ENCODE results near the gene EDNRB.
"Not testable (repeated sequence)": the region's sequence is repeated elsewhere in the genome, so short reads cannot be mapped to it uniquely, and the experiment has no call there.

EDNRB gene

DNA sequence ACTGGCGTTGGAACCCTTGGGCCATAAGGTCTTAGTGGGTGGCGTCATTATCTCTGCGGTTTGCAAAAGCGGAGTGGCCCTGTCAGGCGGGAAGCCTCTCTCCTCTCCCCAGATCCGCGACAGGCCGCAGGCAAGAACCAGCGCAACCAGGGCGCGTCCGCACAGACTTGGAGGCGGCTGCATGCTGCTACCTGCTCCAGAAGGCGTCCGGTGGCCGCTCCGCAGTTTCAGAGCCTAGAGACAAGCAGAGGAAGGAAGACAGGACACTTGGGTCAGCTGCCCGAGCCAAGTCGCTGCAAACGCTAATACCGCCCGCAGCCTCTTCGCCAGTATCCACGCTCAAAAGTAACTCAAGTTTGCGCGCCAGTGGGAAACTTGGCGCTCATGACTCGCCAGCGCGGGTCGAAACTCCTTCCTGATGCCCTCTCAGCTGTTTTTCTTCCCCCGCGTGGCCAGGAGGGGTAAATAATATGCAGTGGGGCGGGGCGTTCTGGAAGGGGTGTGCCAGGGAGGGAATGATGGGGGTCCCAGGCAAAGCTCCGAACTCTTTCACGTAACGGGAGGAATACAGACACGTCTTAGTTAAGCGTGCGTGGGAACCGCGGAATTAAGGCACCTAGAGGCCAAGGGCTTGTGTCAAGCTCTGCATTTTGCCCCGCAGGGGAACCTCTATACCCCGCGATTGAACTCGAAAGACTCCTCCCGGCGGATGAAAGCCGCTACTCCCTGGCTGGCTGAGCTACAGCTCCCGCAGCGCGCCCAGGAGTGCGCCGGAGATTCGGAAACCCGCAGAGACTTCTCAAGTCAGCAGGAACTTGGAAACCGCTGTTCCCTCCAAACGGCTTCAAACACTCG is at the start of gene EDNRB:
EDNRB (minus strand) TSS at position 441 of the 855 bp plus-strand sequence; CDS start at position 183, 258 bp downstream.
- TF ChIP-seq, protein P1, sequence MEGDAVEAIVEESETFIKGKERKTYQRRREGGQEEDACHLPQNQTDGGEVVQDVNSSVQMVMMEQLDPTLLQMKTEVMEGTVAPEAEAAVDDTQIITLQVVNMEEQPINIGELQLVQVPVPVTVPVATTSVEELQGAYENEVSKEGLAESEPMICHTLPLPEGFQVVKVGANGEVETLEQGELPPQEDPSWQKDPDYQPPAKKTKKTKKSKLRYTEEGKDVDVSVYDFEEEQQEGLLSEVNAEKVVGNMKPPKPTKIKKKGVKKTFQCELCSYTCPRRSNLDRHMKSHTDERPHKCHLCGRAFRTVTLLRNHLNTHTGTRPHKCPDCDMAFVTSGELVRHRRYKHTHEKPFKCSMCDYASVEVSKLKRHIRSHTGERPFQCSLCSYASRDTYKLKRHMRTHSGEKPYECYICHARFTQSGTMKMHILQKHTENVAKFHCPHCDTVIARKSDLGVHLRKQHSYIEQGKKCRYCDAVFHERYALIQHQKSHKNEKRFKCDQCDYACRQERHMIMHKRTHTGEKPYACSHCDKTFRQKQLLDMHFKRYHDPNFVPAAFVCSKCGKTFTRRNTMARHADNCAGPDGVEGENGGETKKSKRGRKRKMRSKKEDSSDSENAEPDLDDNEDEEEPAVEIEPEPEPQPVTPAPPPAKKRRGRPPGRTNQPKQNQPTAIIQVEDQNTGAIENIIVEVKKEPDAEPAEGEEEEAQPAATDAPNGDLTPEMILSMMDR (IDR thresholded peaks at IDR 0.05; ENCODE audit: extremely low read depth, insufficient read depth, missing control alignments): no peak
- no peak for DNase-seq (ENCODE audit: low spot score)
- in situ Hi-C loops (cut with MboI; ENCODE audit: low pct_unique_long_range_greater_than_20kb, low sequenced_read_pairs, unreplicated experiment): no loop called here

DNA sequence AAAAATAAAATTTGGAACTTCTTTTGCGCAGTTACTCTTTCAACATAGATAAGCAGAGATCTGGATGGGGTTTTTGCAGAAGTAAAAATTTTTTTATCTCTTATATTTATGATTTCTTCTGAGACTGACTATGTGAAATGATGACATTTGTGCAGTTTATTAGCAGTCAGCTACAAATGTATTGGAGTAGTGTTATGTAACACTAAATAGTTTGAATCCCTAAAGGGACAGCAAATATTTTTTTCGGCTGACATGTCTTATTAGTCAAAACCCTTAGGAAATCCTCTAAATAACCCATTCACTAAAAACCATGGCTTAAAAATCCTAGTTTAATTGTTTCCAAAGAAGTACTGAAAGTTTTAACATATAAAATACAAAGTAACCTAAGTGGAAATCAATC is 48.0 kb upstream of the EDNRB start:
- TF ChIP-seq, protein P1 (IDR thresholded peaks at IDR 0.05; ENCODE audit: extremely low read depth, insufficient read depth, missing control alignments): no peak
- DNase-seq (ENCODE audit: low spot score): no peak
- in situ Hi-C loops (cut with MboI; ENCODE audit: low pct_unique_long_range_greater_than_20kb, low sequenced_read_pairs, unreplicated experiment): no loop called here

DNA sequence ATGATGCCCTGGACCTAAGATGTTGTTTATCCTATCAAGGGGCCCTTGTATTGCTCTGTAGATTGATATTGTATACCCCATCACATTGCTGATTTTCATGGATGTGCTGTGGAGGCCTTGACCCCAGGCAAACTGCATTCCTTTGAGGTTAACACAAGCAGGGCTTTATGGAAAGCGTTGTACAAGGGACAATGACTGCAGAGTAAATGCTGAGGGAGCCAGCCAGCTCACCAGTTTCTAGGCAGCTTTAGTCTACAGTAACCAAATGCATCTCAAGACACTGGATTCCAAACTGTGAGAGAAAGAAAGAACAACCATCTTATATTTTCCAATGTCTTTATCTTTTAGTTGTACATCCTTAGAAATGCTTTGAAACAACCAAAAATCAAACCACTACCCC is 34.1 kb upstream of the EDNRB start:
- TF ChIP-seq, protein P1 (IDR thresholded peaks at IDR 0.05; ENCODE audit: extremely low read depth, insufficient read depth, missing control alignments): no peak
- DNase-seq (ENCODE audit: low spot score): no peak
- in situ Hi-C loops (cut with MboI; ENCODE audit: low pct_unique_long_range_greater_than_20kb, low sequenced_read_pairs, unreplicated experiment): no loop called here

DNA sequence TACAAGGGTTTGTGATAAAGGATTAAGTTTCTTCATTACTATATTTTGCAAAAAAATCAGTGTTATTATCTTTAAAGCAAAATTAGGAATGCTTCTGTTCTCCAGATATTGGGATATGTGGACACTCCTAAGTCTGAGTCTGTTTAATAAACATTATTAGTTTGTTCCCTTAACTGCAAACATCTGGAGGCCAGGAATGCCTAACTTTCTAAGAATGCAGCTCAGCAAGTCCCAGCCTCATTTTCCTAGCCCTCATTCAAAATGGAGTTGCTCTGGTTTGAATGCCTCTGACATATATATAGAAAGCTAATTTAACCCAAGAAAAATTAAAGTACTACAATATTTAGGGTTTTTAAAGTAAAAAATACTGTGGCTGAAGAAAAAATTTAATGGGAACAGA is 33.6 kb upstream of the EDNRB start:
- no peak for DNase-seq (ENCODE audit: low spot score)
- in situ Hi-C loops (cut with MboI; ENCODE audit: low pct_unique_long_range_greater_than_20kb, low sequenced_read_pairs, unreplicated experiment): no loop called here
- TF ChIP-seq, protein P1 (IDR thresholded peaks at IDR 0.05; ENCODE audit: extremely low read depth, insufficient read depth, missing control alignments): no peak

DNA sequence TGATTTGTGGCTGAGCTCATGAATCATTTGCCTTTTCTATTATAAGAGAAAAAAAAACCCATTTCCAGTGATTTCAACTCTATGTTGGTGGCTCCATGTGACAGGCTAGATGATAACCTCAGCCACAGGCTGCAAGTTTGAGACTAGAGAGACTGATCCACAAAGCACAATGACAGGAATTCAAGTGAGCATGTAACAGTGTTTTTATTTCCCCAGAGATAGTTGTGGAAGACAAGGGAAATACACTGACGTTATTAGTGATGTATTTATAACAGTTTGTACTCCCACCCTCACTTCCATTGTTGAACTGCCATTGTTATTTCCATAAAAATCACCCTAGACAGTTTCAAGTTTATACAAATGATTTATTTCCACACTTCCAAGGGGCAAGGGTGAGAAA is 27.9 kb upstream of the EDNRB start:
- TF ChIP-seq, protein P1 (IDR thresholded peaks at IDR 0.05; ENCODE audit: extremely low read depth, insufficient read depth, missing control alignments): no peak
- DNase-seq (ENCODE audit: low spot score): no peak
- in situ Hi-C loops (cut with MboI; ENCODE audit: low pct_unique_long_range_greater_than_20kb, low sequenced_read_pairs, unreplicated experiment): no loop called here

DNA sequence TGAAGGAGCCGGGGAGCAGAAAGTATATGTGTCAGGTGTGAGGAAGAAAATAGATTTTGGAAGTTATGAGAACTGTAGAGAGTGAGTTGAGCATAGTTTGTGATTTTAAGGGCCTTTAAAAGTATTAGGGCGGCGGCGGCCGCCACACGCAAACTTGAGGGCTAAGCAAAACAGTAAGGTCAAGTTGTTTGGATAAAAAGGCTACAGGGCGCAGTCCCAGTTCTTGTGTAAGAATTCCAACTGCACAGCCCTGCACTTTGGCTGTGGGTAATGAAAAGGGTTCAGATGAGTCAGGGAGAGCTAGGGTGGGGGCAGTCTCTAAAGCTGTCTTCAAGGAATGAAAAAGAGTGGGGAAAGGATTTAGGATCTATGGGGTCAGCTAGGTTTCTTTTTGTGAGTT is 16.4 kb upstream of the EDNRB start:
- DNase-seq (ENCODE audit: low spot score); in situ Hi-C loops (cut with MboI; ENCODE audit: low pct_unique_long_range_greater_than_20kb, low sequenced_read_pairs, unreplicated experiment): not testable (repeated sequence)

DNA sequence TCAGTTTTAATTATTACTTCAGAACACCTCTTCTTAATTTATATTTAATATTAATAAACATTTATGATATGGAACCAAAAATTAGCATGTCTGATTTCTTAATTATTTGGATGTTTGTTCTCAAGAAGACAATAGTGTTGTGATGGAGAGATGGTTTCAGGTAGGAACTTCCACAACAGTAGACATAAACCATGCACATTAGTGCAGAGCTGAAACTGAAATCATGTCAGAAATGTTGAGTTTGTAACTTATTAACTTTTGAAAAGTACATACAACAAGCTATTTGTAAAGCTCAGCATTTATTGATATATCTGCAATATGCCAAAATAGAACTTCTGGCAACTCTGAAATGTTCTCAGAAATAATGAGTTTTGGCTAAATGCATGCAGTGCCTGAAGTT is 11.8 kb upstream of the EDNRB start:
- DNase-seq (ENCODE audit: low spot score): no peak
- TF ChIP-seq, protein P1 (IDR thresholded peaks at IDR 0.05; ENCODE audit: extremely low read depth, insufficient read depth, missing control alignments): no peak
- in situ Hi-C loops (cut with MboI; ENCODE audit: low pct_unique_long_range_greater_than_20kb, low sequenced_read_pairs, unreplicated experiment): no loop called here
